Measurements from ENCODE around the gene PTGDR2.

The PTGDR2 gene

GRCh38 chr11:60857378-60858232 lies 1.9 kb upstream of the PTGDR2 start:
- DNase-seq, result no peak

DNA sequence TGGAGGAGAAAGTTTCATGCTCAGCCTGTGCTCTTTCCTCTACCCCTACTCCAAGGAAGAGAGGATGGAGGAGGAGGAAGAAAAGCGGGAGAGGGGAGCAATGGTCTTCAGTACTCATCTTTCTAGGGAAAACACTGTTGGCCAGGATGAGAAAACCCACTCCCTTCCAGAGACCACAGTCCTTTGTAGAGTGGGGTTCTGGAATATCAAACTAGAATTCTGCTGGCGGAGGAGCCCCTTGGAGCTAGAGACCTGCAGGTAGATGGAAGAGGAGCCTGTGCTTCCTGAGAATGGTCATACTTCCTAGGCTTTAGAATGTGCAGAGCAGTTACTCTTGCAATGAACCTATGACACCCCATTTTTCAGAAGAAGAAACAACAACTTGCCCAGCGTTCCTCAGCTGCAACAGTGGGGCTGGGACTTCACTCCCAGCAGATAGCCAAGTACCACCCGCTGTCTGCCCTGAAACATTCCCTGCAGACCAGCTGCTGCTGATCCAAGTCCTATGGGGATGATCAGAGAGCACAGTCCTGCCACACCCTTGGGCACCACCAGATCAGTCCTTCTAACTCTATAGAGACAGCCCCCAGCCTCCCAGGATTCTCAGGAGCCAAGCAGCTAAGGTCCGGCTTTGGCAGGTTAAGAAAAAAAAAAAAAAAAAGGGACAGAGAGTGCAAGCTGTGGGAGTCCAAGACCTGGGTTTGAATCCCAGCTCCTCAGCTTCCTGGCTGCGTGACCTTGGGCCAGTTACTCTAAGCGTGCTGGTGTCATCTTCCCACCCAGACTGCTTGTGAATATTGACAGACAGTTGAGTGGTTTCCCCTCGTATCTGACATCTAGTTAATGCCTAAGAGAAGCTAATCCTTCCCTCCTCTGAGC lies 664 bp downstream of the PTGDR2 start:
- DNase-seq, result no peak

- DNase-seq, result no peak
These were observed 1.5 kb downstream of the PTGDR2 start for GRCh38 chr11:60854140-60854846.

- DNase-seq, result no peak
These were observed 2.5 kb downstream of the PTGDR2 start for GRCh38 chr11:60852982-60853950.

DNA sequence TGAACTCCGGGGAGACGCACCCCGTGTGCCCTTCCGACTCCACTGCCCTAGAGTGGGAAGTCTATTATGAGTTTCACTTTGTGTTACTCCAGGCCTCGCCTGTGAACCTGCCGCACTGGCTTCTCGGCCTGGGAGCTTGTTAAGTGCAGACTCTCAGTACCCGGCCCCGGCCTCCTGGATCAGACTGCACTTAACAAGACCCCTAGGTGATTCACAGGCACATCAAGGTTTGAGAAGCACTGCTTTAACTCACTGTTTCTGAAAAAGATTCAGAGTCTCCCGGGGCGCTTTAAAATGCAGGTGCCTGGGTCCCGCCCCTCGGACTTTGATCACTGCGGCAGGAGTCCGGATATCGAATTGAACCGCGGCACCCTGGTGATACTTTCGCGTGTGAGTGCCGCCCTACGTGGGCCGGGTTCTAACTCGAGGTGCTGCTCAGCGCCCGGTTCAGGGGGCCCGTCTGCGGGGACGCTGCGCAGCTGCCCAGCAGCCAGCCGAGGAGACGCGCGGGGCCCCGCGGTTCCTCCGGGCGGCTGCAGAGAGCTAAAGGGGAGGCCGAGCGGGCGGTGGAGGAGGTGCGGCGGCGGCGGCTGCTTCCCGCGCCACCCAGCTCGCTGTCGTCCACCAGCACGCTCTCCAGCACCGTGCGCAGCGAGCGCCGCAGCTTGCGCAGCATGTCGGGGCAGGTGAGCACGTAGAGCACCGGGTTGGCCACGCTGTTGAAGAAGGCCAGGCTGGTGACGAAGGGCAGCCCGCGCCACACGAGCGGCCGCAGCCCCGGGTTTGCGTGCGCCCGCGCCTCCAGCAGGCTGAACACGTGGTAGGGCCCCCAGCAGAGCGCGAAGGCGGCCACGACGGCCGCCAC lies 3.4 kb downstream of the PTGDR2 start:
- no peak for DNase-seq

- DNase-seq, result no peak
These were observed 4.2 kb downstream of the PTGDR2 start for GRCh38 chr11:60851327-60852104.

DNA sequence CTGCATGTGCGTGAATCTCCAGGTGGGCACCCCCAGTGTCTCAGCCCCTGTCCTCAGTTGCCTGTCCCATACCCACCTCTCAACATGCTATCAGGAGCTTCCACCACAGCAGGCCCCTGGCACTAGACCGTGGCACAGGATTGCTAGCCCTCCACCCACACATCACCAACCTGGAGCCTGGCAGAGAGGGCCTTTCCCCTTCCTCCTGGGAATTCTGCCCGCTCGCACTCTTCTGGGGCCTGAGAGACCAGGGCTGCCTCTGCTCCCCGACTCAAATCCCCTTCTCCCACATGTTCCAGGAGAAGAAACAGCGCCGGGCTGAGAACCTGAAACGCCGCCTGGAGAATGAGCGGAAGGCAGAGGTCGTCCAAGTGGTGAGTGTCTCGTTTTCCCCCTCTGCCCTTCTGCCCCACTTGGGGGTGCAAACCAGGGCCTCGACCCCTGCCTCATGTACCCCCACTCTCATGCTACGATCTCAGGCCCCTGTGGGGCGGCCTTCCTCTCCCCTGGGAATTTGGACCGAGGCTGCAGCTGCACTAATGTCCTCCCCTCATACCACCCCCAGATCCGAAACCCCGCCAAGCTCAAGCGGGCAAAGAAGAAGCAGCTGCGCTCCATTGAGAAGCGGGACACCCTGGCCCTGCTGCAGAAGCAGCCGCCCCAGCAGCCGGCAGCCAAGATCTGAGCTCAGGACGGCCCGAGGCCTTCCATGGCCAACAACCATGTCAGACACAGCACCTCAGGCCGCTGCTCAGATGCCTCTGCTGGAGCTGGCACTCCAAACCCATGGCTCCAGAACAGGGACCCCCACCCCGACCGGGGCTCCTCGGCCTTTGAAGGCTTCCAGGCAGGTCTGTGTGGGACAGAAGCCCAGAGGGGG lies 5.9 kb downstream of the PTGDR2 start:
- no peak for DNase-seq

GRCh38 chr11:60848714-60849151 lies 7.0 kb downstream of the PTGDR2 start:
- DNase-seq, result no peak

- DNase-seq, result no peak
These were observed 7.9 kb downstream of the PTGDR2 start for GRCh38 chr11:60847896-60848295.

DNA sequence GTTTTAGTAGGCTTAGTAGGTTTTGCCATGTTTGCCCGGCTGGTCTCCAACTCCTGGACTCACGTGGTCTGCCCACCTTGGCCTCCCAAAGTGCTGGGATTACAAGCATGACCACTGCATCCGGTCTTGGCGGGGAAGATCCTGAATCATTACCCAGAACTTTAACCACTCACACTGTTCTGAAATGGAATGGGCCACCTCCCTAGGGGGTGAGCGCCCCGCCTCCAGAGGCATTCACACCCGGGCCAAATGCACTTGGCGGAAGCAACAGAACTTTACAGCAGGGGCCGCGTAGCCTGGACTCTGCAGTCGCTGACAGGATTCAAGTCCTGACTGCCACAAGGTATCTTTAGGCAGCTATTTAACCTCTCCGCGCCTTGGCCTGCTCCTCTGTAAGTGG lies 8.5 kb downstream of the PTGDR2 start:
- DNase-seq, result no peak

DNA sequence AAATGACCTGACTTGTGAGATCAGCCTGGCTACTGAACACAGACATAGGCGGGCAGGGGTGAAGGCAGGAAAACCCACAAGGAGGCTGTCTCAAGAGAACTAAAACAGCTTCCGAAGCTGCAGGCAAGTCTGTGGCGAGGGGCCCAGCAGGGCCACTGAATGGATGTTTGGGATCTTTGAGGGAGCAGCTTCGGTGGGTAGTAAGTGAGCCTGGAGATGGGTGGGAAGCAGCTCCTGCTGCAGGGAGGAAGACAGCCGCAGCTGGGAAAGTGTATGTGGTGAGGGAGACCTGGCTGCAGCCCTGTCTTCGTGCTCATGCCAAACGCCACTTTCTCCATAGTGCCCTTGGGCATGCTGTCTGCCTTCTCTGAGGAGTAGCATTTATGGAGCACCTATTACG lies 10.4 kb downstream of the PTGDR2 start:
- no peak for DNase-seq

GRCh38 chr11:60844870-60845221 lies 10.9 kb downstream of the PTGDR2 start:
- no peak for DNase-seq

- no peak for DNase-seq
These were observed 11.5 kb downstream of the PTGDR2 start for GRCh38 chr11:60844045-60844869.

GRCh38 chr11:60842668-60843600 lies 12.8 kb downstream of the PTGDR2 start:
- no peak for DNase-seq

DNA sequence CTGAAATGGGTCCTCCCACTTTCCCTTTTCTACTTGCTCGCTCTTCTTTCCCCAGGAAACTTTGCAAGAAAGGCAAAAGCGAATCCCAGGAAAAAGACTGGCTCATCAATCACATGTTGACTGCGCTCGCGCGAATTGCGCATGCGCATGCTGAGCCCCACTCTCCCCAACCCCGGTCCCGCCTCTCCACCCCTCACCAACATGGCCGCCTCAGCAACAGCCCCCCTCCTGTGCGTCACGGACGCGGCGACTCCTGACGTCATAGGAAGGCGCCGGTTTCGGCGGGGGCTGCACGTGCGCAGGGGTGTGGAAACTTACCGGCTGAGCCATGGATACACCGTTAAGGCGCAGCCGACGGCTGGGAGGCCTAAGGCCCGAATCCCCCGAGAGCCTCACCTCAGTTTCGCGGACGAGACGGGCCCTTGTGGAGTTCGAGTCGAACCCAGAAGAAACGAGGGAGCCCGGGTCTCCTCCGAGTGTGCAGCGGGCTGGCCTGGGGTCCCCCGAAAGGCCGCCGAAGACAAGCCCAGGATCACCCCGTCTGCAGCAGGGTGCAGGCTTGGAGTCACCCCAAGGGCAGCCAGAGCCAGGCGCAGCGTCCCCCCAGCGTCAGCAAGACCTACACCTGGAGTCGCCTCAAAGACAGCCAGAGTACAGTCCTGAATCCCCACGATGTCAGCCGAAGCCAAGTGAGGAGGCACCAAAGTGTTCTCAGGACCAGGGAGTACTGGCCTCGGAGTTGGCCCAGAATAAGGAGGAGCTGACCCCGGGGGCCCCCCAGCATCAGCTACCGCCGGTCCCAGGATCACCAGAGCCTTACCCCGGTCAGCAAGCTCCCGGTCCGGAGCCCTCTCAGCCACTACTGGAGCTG lies 13.7 kb downstream of the PTGDR2 start, which contains the start of gene CCDC86:
TSS of gene CCDC86 (plus strand) at position 317 of the 871 bp plus-strand sequence. CDS start at position 329, 12 bp downstream.
- peak; percentile 98 for DNase-seq

All from femur (tissue), 1 donor.